SH-SY5Y (cell line): Measurements from ENCODE around the gene VPREB1.

Experiments
- GATA2 ChIP-seq: IDR thresholded peaks from 2 replicates; pipeline ENCODE4 v1.6.1; 2011; ENCODE audit warnings: mild to moderate bottlenecking, low read depth, low read length
- GATA3 ChIP-seq: IDR thresholded peaks from 2 replicates; pipeline ENCODE4 v1.6.1; 2011; ENCODE audit warnings: low read depth, mild to moderate bottlenecking, low read length, moderate library complexity

GRCh38 chr22:22245256-22245909 lies 797 bp downstream of the VPREB1 start:
- TF ChIP-seq GATA2 (no peak), GATA3 (no peak)
